HG03064 (cell line): Measurements from ENCODE around the gene VIPR2.

Source experiments
- ATAC-seq: cut with Tn5 transposase; IDR thresholded peaks from one replicate; pipeline ENCODE4 v1.9.1; 2021; ENCODE audit warnings: low read depth; ENCODE audit not compliant: unreplicated experiment

Gene VIPR2

GRCh38 chr7:159158125-159158887, 13.6 kb upstream of the VIPR2 start:
- no peak for ATAC-seq

- ATAC-seq: no peak
Observed at GRCh38 chr7:159157714-159158113, 13.0 kb upstream of the VIPR2 start.

DNA sequence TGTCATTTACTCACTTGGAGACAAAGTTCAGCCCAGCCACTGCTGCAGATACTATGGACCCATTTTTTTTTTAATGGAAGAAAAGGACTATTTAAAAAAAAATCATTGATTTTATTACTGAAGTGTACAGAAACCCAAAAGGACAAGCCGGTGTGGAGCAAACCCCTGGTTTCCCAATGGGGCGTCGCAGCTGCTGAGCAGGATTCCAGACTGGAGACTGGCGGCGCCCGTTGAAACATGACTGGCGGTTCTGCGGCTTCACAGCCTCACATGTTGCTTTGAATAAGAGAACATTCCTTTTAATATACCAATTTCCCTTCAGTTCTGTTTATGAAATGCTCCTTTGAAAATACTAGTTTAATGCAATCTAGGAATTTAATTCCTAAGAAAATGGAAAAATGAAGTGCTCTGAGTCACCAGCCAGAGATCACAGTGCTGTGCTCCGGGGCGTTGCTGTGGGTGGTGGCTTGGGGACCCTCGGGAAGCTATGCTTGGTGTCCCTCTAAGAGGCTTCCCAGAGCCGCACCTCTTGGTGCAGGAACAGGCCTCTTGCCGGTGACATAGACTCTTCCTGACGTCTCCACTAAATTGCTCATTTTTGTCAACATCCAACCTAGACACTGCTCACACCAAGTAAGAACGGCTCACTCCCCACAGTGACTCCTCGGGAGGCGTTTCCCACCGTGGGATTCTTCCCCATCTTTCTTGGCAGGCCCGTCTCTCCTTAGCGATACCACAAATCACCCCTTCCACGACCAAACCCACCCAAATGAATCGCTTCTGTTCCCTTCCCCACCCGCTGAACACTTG, 12.0 kb upstream of the VIPR2 start:
- ATAC-seq: no peak

- no peak for ATAC-seq
Observed at GRCh38 chr7:159155410-159155809, 10.7 kb upstream of the VIPR2 start.

GRCh38 chr7:159154243-159154642, 9.6 kb upstream of the VIPR2 start:
- ATAC-seq: no peak

- no peak for ATAC-seq
Observed at GRCh38 chr7:159153511-159153910, 8.8 kb upstream of the VIPR2 start.

- ATAC-seq: no peak
Observed at GRCh38 chr7:159152816-159153215, 8.1 kb upstream of the VIPR2 start.

DNA sequence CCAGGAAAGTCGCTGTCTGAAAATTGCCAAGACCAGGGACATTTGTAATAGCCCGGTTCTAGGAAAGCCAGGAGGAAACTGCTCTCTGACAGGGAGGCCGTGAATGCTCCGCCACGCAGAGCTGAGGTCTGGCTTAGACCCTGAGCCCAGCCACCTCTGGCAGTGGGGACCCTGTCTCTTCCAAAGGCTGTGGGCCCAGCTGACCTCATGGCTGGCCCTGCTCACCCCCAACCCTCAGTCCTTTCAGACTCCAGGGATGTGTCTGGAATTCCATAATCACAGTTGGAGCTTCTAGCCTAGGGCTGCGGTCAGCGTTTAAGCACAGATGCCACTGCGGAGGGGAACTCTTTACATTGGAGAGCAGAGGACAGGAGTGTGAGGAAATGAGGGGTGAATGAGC, 6.6 kb upstream of the VIPR2 start:
- no peak for ATAC-seq

- ATAC-seq: no peak
Observed at GRCh38 chr7:159149488-159149887, 4.8 kb upstream of the VIPR2 start.

GRCh38 chr7:159148430-159149395, 4.0 kb upstream of the VIPR2 start:
- ATAC-seq: no peak

DNA sequence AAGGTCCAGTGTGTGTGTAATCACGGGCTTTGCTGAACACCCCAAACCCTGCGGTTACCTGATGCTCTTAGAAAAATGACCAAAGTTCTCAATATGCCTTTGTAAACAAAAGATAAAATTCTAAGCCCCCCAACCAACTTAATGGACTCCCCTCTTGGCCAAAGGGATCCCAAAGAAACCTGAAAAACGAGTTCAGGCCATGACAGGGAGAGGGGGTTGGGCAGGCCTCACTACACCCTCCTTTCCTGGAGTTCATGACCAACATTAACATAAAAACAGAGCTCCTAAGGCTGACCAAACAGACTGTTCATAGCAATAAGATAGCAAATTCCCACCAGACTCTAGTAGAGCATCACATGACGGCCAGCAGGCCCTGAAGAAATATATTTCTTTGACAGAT, 3.0 kb upstream of the VIPR2 start:
- ATAC-seq: no peak

DNA sequence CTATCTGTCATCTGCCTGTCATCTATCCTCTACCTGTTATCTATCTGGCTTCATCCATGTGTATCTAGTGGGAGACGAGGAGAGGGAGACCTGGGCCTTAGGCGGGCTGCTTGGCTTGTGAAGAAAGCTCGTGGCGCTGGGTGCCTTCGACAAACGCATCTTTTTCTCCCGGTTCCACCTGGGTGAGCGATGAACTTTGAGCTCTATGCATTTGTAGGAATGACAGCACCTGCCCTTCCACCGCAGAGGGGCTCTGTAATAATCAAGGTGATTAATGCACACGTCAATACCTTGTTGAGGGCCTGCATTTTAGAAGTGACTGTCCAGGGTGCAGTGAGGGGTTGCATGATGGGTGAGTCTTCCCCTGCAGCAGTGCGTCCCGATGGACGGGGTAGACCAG, 2.6 kb upstream of the VIPR2 start:
- no peak for ATAC-seq

- ATAC-seq: no peak
Observed at GRCh38 chr7:159146084-159146858, 1.6 kb upstream of the VIPR2 start.

DNA sequence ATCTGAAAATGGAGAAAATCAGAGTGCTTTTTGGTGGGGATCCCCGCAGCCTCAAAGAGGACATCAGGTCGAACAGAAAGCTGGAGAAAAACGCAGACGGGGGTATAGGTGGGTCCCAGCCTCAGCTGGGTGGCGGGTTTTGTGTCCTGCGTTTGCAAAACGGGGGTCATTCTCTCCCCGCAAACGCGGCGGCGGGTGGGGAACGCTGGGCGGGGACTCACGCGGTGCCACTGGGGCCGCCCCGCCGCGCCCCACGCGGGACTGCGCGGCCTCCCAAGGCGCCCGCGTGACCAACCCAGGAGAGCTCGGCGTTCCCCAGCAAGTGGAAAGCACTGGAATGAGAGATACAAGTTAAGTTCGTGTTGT, 806 bp upstream of the VIPR2 start:
- ATAC-seq: no peak

GRCh38 chr7:159143780-159144757, 598 bp downstream of the VIPR2 start:
- ATAC-seq: no peak

DNA sequence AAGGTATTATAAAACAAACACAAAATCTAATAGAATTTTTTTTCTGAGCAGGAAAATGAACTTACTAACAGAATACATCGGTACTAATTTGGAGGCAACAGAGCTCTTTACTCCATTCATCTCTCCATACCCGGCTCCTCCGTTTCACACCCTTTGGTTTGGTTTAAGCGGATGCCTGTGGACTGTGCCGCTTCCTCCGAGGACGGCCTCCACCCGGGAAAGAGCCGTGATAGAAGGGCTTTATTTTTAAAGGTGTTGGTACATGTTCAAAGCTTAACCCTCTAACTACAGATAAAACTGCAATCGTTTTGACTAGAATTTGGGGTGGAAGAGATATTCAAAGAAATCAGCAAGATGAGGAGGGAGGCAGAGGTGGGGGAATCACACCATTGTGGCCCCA, 1.9 kb downstream of the VIPR2 start:
- no peak for ATAC-seq

DNA sequence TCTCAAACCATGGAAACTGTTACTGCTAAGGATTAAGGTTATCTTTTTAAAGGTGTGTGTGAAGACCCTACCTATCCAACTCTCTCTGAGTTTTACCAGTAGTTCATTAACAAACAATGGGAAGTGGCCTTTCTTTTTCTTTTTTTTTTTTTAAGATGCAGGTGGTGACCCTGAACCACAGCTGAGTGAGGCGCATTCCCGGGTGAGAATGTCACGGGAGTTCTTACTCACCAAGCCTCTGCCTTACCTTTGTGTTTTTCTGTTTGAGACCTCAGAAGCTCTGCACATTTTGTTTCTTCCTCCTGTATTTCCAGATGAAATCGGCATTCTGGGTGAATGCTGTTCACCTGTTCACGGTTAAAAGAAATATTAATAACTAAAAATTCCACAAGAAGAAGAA, 2.5 kb downstream of the VIPR2 start:
- ATAC-seq: no peak

- no peak for ATAC-seq
Observed at GRCh38 chr7:159141660-159142059, 3.0 kb downstream of the VIPR2 start.

DNA sequence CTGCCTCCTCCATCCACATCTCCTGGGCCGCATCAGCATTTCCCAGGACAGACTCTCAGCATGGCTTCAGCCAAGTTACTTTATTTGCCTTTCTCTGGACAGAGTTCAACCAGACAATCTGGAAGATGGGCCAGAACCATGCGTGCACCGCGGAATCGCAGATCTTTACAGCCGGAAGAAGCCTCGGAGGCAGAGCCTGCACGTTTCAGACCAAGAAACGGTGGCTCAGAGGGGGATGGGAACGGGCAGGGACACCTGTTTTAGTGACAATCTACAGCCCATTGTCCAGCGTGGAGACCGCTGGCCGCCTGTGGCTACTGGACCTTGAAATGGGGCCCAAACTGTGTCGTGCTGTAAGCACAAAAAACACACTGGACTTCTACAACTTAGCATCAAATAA, 3.5 kb downstream of the VIPR2 start:
- no peak for ATAC-seq
